T follicular helper cell (primary cell): ENCODE data around the gene C2orf66.

ENCODE experiments used
- DNase-seq: peaks from one replicate; pipeline ENCODE4 v3.0.0-alpha.2; 2020; ENCODE audit warnings: low read depth
- total RNA-seq, 2 experiments: gene quantifications; one replicate each; lab custom pipeline; 2026; lab: John Stamatoyannopoulos, UW

Gene C2orf66
- 0.06 to 0.17 reads per million in 2 experiments for total RNA-seq

GRCh38 chr2:196809260-196809659, at the start of gene C2orf66:
TSS of gene C2orf66 (minus strand) at chr2:196809355. CDS start at chr2:196809336, 19 bp downstream.
- no peak for DNase-seq

GRCh38 chr2:196854629-196855028, 45.5 kb upstream of the C2orf66 start:
- no peak for DNase-seq

- no peak for DNase-seq
Measured at GRCh38 chr2:196853301-196854087, 44.3 kb upstream of the C2orf66 start.

GRCh38 chr2:196851088-196851487, 41.9 kb upstream of the C2orf66 start:
- DNase-seq, result no peak

- DNase-seq, result no peak
Measured at GRCh38 chr2:196849895-196850294, 40.7 kb upstream of the C2orf66 start.

GRCh38 chr2:196846295-196846694, 37.1 kb upstream of the C2orf66 start:
- no peak for DNase-seq

- DNase-seq, result no peak
Measured at GRCh38 chr2:196845371-196845770, 36.2 kb upstream of the C2orf66 start.

- DNase-seq, result no peak
Measured at GRCh38 chr2:196840171-196840570, 31.0 kb upstream of the C2orf66 start.

GRCh38 chr2:196839574-196839973, 30.4 kb upstream of the C2orf66 start:
- DNase-seq, result no peak

- DNase-seq, result no peak
Measured at GRCh38 chr2:196836440-196836839, 27.3 kb upstream of the C2orf66 start.

GRCh38 chr2:196830701-196831100, 21.5 kb upstream of the C2orf66 start:
- no peak for DNase-seq

- DNase-seq, result no peak
Measured at GRCh38 chr2:196827356-196827755, 18.2 kb upstream of the C2orf66 start.

- DNase-seq, result no peak
Measured at GRCh38 chr2:196823750-196824522, 14.8 kb upstream of the C2orf66 start.

- no peak for DNase-seq
Measured at GRCh38 chr2:196821195-196821594, 12.0 kb upstream of the C2orf66 start.

- DNase-seq, result no peak
Measured at GRCh38 chr2:196808083-196808665, 981 bp downstream of the C2orf66 start.

- DNase-seq, result no peak
Measured at GRCh38 chr2:196804381-196804780, 4.8 kb downstream of the C2orf66 start.

- DNase-seq, result no peak
Measured at GRCh38 chr2:196802401-196802800, 6.8 kb downstream of the C2orf66 start.

GRCh38 chr2:196801674-196802261, 7.4 kb downstream of the C2orf66 start:
- no peak for DNase-seq

- DNase-seq, result no peak
Measured at GRCh38 chr2:196798980-196799379, 10.2 kb downstream of the C2orf66 start.

GRCh38 chr2:196792865-196793264, 16.3 kb downstream of the C2orf66 start:
- DNase-seq, result no peak

GRCh38 chr2:196783431-196784094, 25.6 kb downstream of the C2orf66 start:
- DNase-seq, result no peak

GRCh38 chr2:196767101-196767500, 42.1 kb downstream of the C2orf66 start:
- no peak for DNase-seq
